GM12891 (cell line): ENCODE data around the gene SLC35A4.
A peak's percentile ranks its signal among the peaks of the same experiment; 100 is the strongest.

ENCODE experiments used
- PAX5 ChIP-seq: IDR thresholded peaks from 2 replicates; pipeline ENCODE4 v1.6.1; 2011; ENCODE audit warnings: low read length, moderate library complexity, mild to moderate bottlenecking; ENCODE audit not compliant: insufficient read depth, severe bottlenecking
- POLR2A ChIP-seq: IDR thresholded peaks from 2 replicates; pipeline ENCODE4 v1.6.1; 2011; ENCODE audit warnings: low read depth, low read length, control low read depth
- POLR2AphosphoS5 ChIP-seq: IDR thresholded peaks from 2 replicates; pipeline ENCODE4 v1.6.1; 2011; ENCODE audit warnings: low read depth, low read length, control low read depth
- POU2F2 ChIP-seq: IDR thresholded peaks from 2 replicates; pipeline ENCODE4 v1.6.1; 2011; ENCODE audit warnings: low read depth, mild to moderate bottlenecking, control low read depth, low read length, moderate library complexity
- SPI1 ChIP-seq: IDR thresholded peaks from 2 replicates; pipeline ENCODE4 v1.6.1; 2011; ENCODE audit warnings: low read depth, low read length, control low read depth
- TAF1 ChIP-seq: IDR thresholded peaks from 2 replicates; pipeline ENCODE4 v1.6.1; 2011; ENCODE audit warnings: low read depth, low read length, control low read depth

DNA sequence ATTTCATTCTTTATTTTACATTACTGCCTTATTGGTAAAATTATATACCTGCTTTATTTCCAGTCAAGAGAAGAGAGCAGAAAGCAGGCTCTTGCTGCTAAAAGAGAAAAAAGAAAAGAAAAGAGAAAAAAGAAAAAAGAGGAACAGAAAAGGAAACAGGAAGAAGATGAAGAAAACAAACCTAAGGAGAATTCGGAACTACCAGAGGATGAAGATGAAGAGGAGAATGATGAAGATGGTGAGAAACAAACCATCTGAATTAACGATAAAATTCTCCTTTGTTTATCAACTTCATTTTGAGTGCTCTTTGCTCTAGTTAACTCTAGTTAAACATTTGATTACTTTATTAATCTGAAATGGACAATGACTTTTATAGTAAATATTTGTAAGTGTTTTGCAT, 40.6 kb upstream of the SLC35A4 start:
- TF ChIP-seq POLR2AphosphoS5 (no peak), POLR2A (no peak), TAF1 (no peak), SPI1 (peak; percentile 62), PAX5 (no peak), POU2F2 (no peak)
